AG04450 (cell line): Measurements from ENCODE around the gene LGALS3. TPM values are rescaled to one million over a fixed set of nuclear protein-coding genes. Genes with fewer than 3 reads are reported as not detected.

Experiments used
- CTCF ChIA-PET: fragments of 300-600, 350-600 bp; formaldehyde crosslinking; extraction: SDS; loops from one replicate; lab custom pipeline; 2022; ENCODE audit warnings: antibody characterized with exemption, inconsistent platforms; lab: Charles Lee
- POLR2A ChIA-PET: fragments of 350-600 bp; formaldehyde crosslinking; extraction: SDS; loops from one replicate; lab custom pipeline; 2021; ENCODE audit warnings: antibody characterized with exemption, inconsistent platforms; lab: Yijun Ruan, JAX
- DNase-seq: peaks from one replicate; pipeline ENCODE4 v3.0.0-alpha.2; 2011; ENCODE audit warnings: low read depth, low spot score
- H3K27ac ChIP-seq: one replicate; pipeline ENCODE4 v1.5.1; 2012; ENCODE audit warnings: low read depth, low read length, control low read depth
- H3K27me3 ChIP-seq: one replicate; pipeline ENCODE4 v1.6.0; 2012; ENCODE audit warnings: low read length; ENCODE audit not compliant: control insufficient read depth, insufficient read depth
- H3K4me3 ChIP-seq: 2 replicates; pipeline ENCODE4 v1.5.1; 2011; ENCODE audit warnings: mild to moderate bottlenecking, low read depth, low read length, control low read depth
- H3K9me3 ChIP-seq: 2 replicates; pipeline ENCODE4 v1.5.1; 2012; ENCODE audit warnings: low read length; ENCODE audit not compliant: control insufficient read depth, insufficient read depth
- CTCF ChIP-seq: IDR thresholded peaks from 2 replicates; pipeline ENCODE4 v1.5.1; 2011; ENCODE audit warnings: low read depth, low read length, control low read depth, inconsistent platforms
- polyA plus RNA-seq: library from polyadenylated mRNA; depleted of rRNA; stranded (reverse); fragments of >200 nt; gene quantifications from 2 replicates; pipeline ENCODE4 v1.2.3, GENCODE V29; 2011

Gene LGALS3
- polyA plus RNA-seq, 1 experiment = 383 TPM

GRCh38 chr14:55129428-55130195 lies 560 bp downstream of the LGALS3 start:
- H3K4me3 ChIP-seq = peak overlapping the region; percentile 78
- no peak for TF ChIP-seq CTCF
- CTCF ChIA-PET = no interaction called here
- peak overlapping the region; percentile 72 for H3K27ac ChIP-seq
- POLR2A ChIA-PET = interaction anchor here (0.6 to 3.6 kb wide), 9 partner anchors 8 to 1110 kb away, joined by 3 to 33 read pairs (median 5); partner anchors contain the start of genes MAPK1IP1L, SOCS4 and WDHD1
- DNase-seq = no peak
- H3K9me3 ChIP-seq = no peaks in the 10 kb centered on the region; the same call in 1 of the 2 replicates
- H3K27me3 ChIP-seq = no peaks in the 10 kb centered on the region

- ChIA-PET POLR2A (interaction anchor here (0.6 to 3.6 kb wide), 7 partner anchors 22 to 1109 kb away, joined by 3 to 33 read pairs (median 6); partner anchors contain the start of gene MAPK1IP1L), CTCF (no interaction called here)
- DNase-seq = no peak
- no peak for TF ChIP-seq CTCF
- no peaks in the 10 kb centered on the region for H3K27me3 ChIP-seq
- H3K9me3 ChIP-seq = no peaks in the 10 kb centered on the region; the same call in 1 of the 2 replicates
- H3K4me3 ChIP-seq = peak overlapping the region; percentile 78
- peak overlapping the region; percentile 63 for H3K27ac ChIP-seq
Observed at GRCh38 chr14:55130196-55130550, 1.1 kb downstream of the LGALS3 start.

- CTCF ChIA-PET = interaction anchor here (0.6 to 1.2 kb wide), 3 partner anchors 42 to 243 kb away, joined by 3 to 9 read pairs (median 3); partner anchors contain the start of gene MAPK1IP1L
- no peak for DNase-seq
- TF ChIP-seq CTCF = 0 out of 2 replicates have a peak, but pooled peaks have one; percentile 5
- POLR2A ChIA-PET = no interaction called here
- no peaks in the 10 kb centered on the region; the same call in 1 of the 2 replicates for H3K9me3 ChIP-seq
- H3K27ac ChIP-seq = no peak overlapping the region
- H3K4me3 ChIP-seq = peak overlapping the region; percentile 17
- no peaks in the 10 kb centered on the region for H3K27me3 ChIP-seq
Observed at GRCh38 chr14:55131370-55132137, 2.5 kb downstream of the LGALS3 start.

GRCh38 chr14:55133416-55133815 lies 4.4 kb downstream of the LGALS3 start:
- TF ChIP-seq CTCF = peak; percentile 38
- DNase-seq = no peak
- Histone ChIP-seq H3K9me3 (no peaks in the 10 kb centered on the region; the same call in 1 of the 2 replicates), H3K27ac (no peak overlapping the region), H3K4me3 (no peak overlapping the region), H3K27me3 (no peaks in the 10 kb centered on the region)
- ChIA-PET CTCF (interaction anchor here (1.9 kb wide), 1 partner anchor 44 kb away, joined by 10 read pairs; no protein-coding TSS in a partner anchor), POLR2A (no interaction called here)
